ENCODE results near the gene SNRPA1.

The SNRPA1 gene

DNA sequence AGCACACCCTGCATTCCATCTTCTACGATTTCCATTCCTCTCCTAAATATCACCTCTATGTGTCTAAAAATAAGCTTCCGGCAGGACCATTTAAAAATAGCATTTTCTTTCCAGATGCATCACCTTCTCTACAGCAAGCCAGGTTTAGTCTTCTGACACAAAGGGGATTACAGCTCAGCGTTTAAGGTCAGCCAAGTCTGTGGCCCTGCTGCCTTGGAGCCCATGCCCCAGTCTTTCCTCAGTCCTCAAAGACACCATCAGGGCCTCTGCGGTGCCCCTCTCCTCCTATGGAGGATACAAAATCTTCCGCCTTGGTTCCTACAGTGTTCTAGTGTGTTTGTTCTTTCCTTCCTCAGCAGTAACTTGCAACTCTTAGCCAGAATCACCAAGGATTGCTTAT lies 21.5 kb downstream of the SNRPA1 start:
- Histone ChIP-seq H3K4me3 (ENCODE audit: low read length) (no peak overlapping the region), H3K27me3 (ENCODE audit: control insufficient read depth, insufficient read depth, low read length) (no peaks in the 10 kb centered on the region), H3K9me3 (ENCODE audit: control insufficient read depth, insufficient read depth, low read length) (no peaks in the 10 kb centered on the region), H3K27ac (ENCODE audit: low read length) (no peak overlapping the region), H3K4me1 (ENCODE audit: control insufficient read depth, insufficient read depth, low read length) (no peaks in the 10 kb centered on the region), H3K36me3 (ENCODE audit: control insufficient read depth, insufficient read depth, low read length) (peaks cover 18% of the 10 kb centered on the region)
- DNase-seq (ENCODE audit: low read depth, low spot score): no peak
- 100% methylated on average over 2 of the region's 5 CpGs for WGBS (ENCODE audit: insufficient coverage, insufficient read length)

DNA sequence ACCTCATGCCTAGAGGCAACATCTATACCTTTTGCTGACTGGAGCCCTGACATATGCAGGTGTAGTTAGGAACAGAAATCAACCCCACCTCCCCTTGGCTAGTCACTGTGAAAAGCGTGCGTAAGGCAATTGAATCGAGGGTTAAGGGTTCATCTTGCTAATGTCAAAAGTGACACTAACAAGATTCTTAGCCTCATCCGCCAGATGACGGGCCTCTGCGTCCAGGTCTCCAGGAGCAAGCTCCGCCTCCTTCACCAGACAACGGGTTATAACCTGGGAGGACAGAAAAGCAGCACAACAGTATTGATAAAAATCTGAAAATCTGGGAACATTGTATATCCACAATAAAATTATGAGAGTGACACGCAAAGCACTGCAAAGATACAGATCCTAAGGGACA lies 22.5 kb downstream of the SNRPA1 start:
- no peaks in the 10 kb centered on the region for H3K4me1 ChIP-seq (ENCODE audit: control insufficient read depth, insufficient read depth, low read length)
- H3K27me3 ChIP-seq (ENCODE audit: control insufficient read depth, insufficient read depth, low read length): no peaks in the 10 kb centered on the region
- no peak for DNase-seq (ENCODE audit: low read depth, low spot score)
- no CpG with 5 or more reads among the region's 9 CpGs for WGBS (ENCODE audit: insufficient coverage, insufficient read length)
- peaks cover 18% of the 10 kb centered on the region for H3K36me3 ChIP-seq (ENCODE audit: control insufficient read depth, insufficient read depth, low read length)
- no peak overlapping the region for H3K4me3 ChIP-seq (ENCODE audit: low read length)
- H3K27ac ChIP-seq (ENCODE audit: low read length): no peak overlapping the region
- no peaks in the 10 kb centered on the region for H3K9me3 ChIP-seq (ENCODE audit: control insufficient read depth, insufficient read depth, low read length)

DNA sequence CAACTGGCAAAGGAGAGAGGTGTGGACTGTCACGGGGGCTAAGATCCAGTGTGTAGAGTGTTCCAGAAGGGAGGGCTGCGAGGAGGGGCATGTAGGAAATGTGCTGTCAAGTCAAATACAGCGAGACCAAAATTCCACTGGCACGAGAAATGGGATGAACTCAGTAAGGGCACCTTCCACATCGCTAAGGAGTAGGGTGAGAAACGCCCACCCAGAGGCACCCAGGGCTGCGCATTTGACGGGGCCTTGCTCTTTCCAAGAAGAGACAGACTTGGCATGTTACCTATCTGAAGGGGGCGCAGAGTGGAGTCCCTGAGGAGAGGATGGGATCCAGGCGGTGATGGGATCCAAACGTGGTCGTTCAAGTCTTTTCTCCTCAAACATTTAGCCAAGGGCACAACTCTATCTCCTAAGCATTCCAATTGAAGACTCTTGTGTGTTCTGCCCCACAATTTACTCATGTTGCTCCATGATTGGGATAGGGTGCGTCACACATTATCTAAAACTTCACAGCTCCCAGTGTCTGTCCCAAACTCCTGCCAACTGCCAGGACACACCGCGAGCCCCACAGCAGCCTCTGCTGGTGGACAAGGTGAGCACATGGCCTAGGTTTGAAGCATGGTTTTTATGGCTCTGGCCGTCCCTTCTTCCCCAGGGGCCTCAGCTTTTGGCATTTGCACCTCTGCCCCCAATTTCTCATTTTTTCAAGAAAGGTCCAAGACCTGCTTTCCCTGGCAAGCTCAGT lies 25.4 kb downstream of the SNRPA1 start:
- H3K9me3 ChIP-seq (ENCODE audit: control insufficient read depth, insufficient read depth, low read length): no peaks in the 10 kb centered on the region
- H3K27me3 ChIP-seq (ENCODE audit: control insufficient read depth, insufficient read depth, low read length): no peaks in the 10 kb centered on the region
- no peaks in the 10 kb centered on the region for H3K4me1 ChIP-seq (ENCODE audit: control insufficient read depth, insufficient read depth, low read length)
- no CpG with 5 or more reads among the region's 16 CpGs for WGBS (ENCODE audit: insufficient coverage, insufficient read length)
- no peak overlapping the region for H3K27ac ChIP-seq (ENCODE audit: low read length)
- no peak for DNase-seq (ENCODE audit: low read depth, low spot score)
- H3K4me3 ChIP-seq (ENCODE audit: low read length): no peak overlapping the region
- peaks cover 14% of the 10 kb centered on the region for H3K36me3 ChIP-seq (ENCODE audit: control insufficient read depth, insufficient read depth, low read length)

DNA sequence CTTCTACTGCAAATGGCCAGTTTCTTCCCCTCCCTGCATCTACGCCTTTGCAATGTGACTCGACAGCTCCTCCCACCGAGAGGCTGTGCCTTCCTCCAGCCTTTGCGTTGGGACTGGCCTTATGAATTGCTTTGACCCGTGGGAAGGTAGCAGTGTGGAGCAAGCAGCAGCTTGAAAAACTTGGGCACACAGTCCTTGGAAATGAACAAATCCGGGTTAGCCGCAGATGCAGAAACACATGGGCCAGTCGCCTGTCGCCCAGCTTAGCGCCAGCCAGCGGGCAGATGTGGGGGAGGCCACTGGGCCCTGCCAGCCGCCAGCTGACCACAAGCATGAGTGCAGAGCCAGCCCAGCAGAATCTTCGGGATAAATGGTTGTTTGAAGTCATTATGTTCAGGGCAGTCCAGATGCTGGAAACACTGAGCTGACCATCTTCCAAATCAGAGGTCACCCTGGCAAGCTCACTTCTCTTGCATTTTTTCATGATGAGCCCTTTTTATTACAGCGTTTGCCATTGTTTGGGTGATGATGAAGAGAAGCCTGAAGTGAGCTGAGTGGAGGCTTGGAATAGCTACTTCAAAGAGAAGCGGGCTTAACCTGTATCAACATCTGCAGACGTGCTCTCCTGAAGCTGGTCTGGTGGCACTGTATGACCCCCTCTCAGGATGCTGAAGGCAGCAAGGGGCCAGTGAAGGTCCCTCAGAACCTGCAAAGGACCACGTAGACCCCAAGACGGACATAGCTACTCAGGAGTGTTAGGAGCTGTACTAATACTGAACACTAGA lies 27.5 kb downstream of the SNRPA1 start:
- no peaks in the 10 kb centered on the region for H3K27me3 ChIP-seq (ENCODE audit: control insufficient read depth, insufficient read depth, low read length)
- H3K36me3 ChIP-seq (ENCODE audit: control insufficient read depth, insufficient read depth, low read length): peaks cover 4% of the 10 kb centered on the region; the same call in 1 of the 2 replicates
- no peaks in the 10 kb centered on the region for H3K4me1 ChIP-seq (ENCODE audit: control insufficient read depth, insufficient read depth, low read length)
- no peak overlapping the region for H3K4me3 ChIP-seq (ENCODE audit: low read length)
- H3K27ac ChIP-seq (ENCODE audit: low read length): no peak overlapping the region
- no peak for DNase-seq (ENCODE audit: low read depth, low spot score)
- H3K9me3 ChIP-seq (ENCODE audit: control insufficient read depth, insufficient read depth, low read length): no peaks in the 10 kb centered on the region
- WGBS (ENCODE audit: insufficient coverage, insufficient read length): no CpG with 5 or more reads among the region's 18 CpGs

DNA sequence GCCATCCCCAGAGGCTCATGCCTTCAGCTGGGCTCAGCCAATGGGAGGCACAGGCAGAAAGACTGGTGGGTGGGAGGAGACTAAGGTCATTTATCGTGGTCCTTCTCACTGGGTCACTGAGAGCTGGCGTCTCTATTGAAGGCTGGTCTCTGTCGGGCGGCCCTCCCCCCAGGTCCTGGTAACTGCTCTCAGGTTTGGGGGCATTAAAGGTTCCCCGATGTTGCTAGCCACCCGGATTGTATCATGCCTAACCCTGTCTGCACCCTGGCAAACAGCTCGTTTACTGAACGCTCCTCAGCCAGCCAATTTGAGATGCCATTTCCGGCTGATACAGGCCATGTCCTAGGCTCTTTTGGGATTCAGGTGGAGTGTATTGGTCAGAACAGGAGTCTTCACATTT lies 28.3 kb downstream of the SNRPA1 start:
- Histone ChIP-seq H3K27me3 (ENCODE audit: control insufficient read depth, insufficient read depth, low read length) (no peaks in the 10 kb centered on the region), H3K36me3 (ENCODE audit: control insufficient read depth, insufficient read depth, low read length) (peaks cover 3% of the 10 kb centered on the region; the same call in 1 of the 2 replicates), H3K4me3 (ENCODE audit: low read length) (no peak overlapping the region), H3K4me1 (ENCODE audit: control insufficient read depth, insufficient read depth, low read length) (no peaks in the 10 kb centered on the region), H3K27ac (ENCODE audit: low read length) (no peak overlapping the region), H3K9me3 (ENCODE audit: control insufficient read depth, insufficient read depth, low read length) (no peaks in the 10 kb centered on the region)
- DNase-seq (ENCODE audit: low read depth, low spot score): no peak
- no CpG with 5 or more reads among the region's 9 CpGs for WGBS (ENCODE audit: insufficient coverage, insufficient read length)

DNA sequence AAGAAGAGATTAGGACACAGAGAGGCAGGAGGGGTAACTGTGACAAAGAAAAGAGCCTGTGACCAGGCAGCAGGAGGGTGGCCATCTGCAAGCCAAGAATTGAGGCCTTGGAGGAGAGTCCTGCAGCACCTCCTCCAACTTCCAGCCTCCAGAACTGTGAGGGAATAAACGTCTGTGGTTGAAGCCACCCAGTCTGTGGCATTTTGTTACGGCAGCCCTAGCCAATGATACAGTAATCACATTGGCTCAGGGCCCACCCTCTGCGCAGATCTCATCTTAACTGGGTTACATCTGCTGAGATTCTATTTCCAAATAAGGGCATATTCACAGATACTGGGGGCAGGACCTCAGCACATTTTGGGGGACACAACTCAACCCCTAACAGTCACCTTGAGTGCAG lies 29.0 kb downstream of the SNRPA1 start:
- H3K27ac ChIP-seq (ENCODE audit: low read length): no peak overlapping the region
- H3K9me3 ChIP-seq (ENCODE audit: control insufficient read depth, insufficient read depth, low read length): no peaks in the 10 kb centered on the region

DNA sequence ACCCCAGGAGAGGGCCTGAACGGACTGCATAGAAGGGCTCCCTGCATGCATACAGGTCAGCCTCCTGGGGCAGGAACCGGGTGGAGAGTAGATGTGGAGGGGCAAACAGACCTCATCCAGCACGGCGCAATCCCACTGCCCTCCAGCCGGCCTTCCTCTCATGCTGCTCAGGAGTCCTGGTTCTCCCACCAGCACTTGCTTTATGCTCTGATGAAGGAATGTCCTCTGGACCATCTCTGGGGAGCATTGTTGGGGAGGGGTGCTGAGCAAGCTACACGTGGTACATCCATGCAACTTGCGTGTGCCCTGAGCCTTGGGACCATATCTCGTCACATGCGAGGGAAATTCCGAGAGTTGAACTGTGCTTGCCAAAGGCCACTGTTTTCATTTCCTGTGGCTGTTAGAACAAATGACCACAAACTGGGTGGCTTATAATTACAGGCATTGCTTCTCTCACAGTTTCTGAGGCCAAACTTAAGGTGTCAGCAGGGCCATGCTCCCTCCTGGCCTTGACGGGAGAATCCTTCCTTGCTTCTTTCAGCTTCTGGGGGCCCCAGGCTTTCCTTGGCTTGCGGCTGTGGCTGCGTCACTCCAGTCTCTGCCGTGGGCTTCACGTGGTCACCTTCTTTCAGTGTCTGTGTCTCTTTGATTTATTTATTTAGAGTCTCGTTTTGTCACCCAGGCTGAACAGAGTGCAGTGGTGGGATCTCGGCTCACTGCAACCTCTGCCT lies 30.0 kb downstream of the SNRPA1 start:
- Histone ChIP-seq H3K27me3 (ENCODE audit: control insufficient read depth, insufficient read depth, low read length) (no peaks in the 10 kb centered on the region), H3K36me3 (ENCODE audit: control insufficient read depth, insufficient read depth, low read length) (no peaks in the 10 kb centered on the region), H3K4me3 (ENCODE audit: low read length) (no peak overlapping the region), H3K4me1 (ENCODE audit: control insufficient read depth, insufficient read depth, low read length) (no peaks in the 10 kb centered on the region), H3K9me3 (ENCODE audit: control insufficient read depth, insufficient read depth, low read length) (no peaks in the 10 kb centered on the region), H3K27ac (ENCODE audit: low read length) (no peak overlapping the region)
- no peak for DNase-seq (ENCODE audit: low read depth, low spot score)
- WGBS (ENCODE audit: insufficient coverage, insufficient read length): no CpG with 5 or more reads among the region's 17 CpGs

More for the DNA sequence above, 29.0 kb downstream of the SNRPA1 start:
- H3K4me1 ChIP-seq (ENCODE audit: control insufficient read depth, insufficient read depth, low read length): no peaks in the 10 kb centered on the region
- no peak for DNase-seq (ENCODE audit: low read depth, low spot score)
- WGBS (ENCODE audit: insufficient coverage, insufficient read length): no CpG with 5 or more reads among the region's 3 CpGs
- no peaks in the 10 kb centered on the region for H3K27me3 ChIP-seq (ENCODE audit: control insufficient read depth, insufficient read depth, low read length)
- H3K36me3 ChIP-seq (ENCODE audit: control insufficient read depth, insufficient read depth, low read length): no peaks in the 10 kb centered on the region
- no peak overlapping the region for H3K4me3 ChIP-seq (ENCODE audit: low read length)

DNA sequence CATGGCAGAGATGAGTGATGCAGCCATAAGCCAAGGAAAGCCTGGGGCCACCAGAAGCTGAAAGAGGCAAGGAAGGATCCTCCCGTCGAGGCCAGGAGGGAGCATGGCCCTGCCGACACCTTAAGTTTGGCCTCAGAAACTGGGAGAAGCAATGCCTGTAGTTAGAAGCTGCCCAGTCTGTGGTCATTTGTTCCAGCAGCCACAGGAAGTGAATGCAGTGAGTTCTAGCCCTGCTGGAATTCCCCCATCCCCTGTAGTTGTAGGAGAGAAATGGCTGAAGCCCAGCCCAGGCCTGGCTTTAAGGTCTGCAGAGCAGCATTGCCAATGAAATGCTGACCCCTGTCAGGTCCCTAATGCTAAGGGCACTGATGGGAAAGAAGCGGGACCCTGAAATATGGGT lies 31.0 kb downstream of the SNRPA1 start:
- WGBS (ENCODE audit: insufficient coverage, insufficient read length): no CpG with 5 or more reads among the region's 4 CpGs
- Histone ChIP-seq H3K27me3 (ENCODE audit: control insufficient read depth, insufficient read depth, low read length) (no peaks in the 10 kb centered on the region), H3K9me3 (ENCODE audit: control insufficient read depth, insufficient read depth, low read length) (no peaks in the 10 kb centered on the region), H3K4me1 (ENCODE audit: control insufficient read depth, insufficient read depth, low read length) (no peaks in the 10 kb centered on the region), H3K36me3 (ENCODE audit: control insufficient read depth, insufficient read depth, low read length) (no peaks in the 10 kb centered on the region), H3K27ac (ENCODE audit: low read length) (no peak overlapping the region), H3K4me3 (ENCODE audit: low read length) (no peak overlapping the region)
- DNase-seq (ENCODE audit: low read depth, low spot score): no peak

DNA sequence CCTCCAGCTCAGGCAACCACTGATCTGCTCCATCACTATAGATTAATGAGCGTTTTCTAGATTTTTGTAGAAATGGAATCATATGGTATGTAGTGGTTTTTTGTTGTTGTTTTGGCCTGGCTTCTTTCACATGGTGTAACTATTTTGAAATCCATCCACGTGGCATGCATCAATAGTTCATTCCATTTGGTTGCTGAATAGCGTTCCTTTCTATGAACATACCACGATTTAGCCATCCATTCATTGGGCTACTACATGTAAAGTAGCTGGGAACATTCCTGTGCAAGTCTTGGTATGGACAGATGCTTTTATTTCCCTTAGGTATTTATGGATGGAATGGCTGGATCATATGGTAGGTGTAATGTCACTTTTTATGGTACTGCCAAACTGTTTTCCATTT lies 32.5 kb downstream of the SNRPA1 start:
- Histone ChIP-seq H3K27me3 (ENCODE audit: control insufficient read depth, insufficient read depth, low read length) (no peaks in the 10 kb centered on the region), H3K9me3 (ENCODE audit: control insufficient read depth, insufficient read depth, low read length) (no peaks in the 10 kb centered on the region), H3K4me3 (ENCODE audit: low read length) (no peak overlapping the region), H3K4me1 (ENCODE audit: control insufficient read depth, insufficient read depth, low read length) (no peaks in the 10 kb centered on the region; the same call in 1 of the 2 replicates), H3K36me3 (ENCODE audit: control insufficient read depth, insufficient read depth, low read length) (no peaks in the 10 kb centered on the region), H3K27ac (ENCODE audit: low read length) (no peak overlapping the region)
- no CpG with 5 or more reads among the region's 4 CpGs for WGBS (ENCODE audit: insufficient coverage, insufficient read length)
- DNase-seq (ENCODE audit: low read depth, low spot score): no peak

Data from iPS DF 6.9 (cell line).